Keratinocyte (primary cell): ENCODE results near the gene SLC39A11.

ENCODE experiments used
- CTCF ChIP-seq, 3 experiments: IDR thresholded peaks in 1 of 3; conservative IDR thresholded peaks in 1 of 3; optimal IDR thresholded peaks in 1 of 3; 2 replicates in 2 of 3; 3 replicates in 1 of 3; pipeline versions ENCODE3 to v1.5.1; 2011; ENCODE audit warnings: low read length in 3 of 3, mild to moderate bottlenecking in 3 of 3, moderate library complexity in 2 of 3, control low read depth in 1 of 3, inconsistent platforms in 1 of 3; ENCODE audit not compliant: insufficient read depth in 2 of 3; ENCODE audit errors: extremely low read depth in 1 of 3
- EZH2 ChIP-seq: IDR thresholded peaks from one replicate; pipeline ENCODE4 v1.6.1; 2012; ENCODE audit warnings: inconsistent platforms, mild to moderate bottlenecking, low read length, moderate library complexity

DNA sequence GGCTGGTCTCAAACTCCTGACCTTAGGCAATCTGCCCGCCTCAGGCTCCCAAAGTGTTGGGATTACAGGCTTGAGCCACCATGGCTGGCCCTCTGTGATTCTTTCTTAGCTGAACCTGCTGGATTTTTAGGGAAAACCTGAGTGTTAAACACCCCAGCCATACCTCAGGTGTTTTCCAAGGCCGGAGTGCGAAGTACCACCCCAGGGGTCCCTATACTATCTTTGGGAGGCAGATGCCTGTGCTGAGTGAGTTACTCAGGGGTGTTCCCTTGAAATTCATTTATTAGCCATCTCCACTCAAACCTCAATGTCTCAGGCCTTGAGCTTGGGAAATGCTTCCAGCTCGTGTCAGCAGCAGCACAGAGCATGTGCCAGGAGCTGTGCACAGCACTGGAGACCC is 432.7 kb downstream of the SLC39A11 start:
- no peak for TF ChIP-seq CTCF (optimal IDR thresholded peaks at IDR 0.05 in 1 of 3, IDR thresholded peaks at IDR 0.05 in 1 of 3, conservative IDR thresholded peaks at IDR 0.05 in 1 of 3; ENCODE audit: extremely low read depth in 1 of 3, insufficient read depth in 2 of 3, low read length in 3 of 3)
- TF ChIP-seq EZH2: no peak
